Panc1 (cell line): ENCODE measurements around the gene TMSB15C.
A peak's percentile ranks its signal among the peaks of the same experiment; 100 is the strongest.

Experiments used
- SIN3A ChIP-seq: IDR thresholded peaks from 2 replicates; pipeline ENCODE4 v1.6.1; 2012; ENCODE audit warnings: low read depth, mild to moderate bottlenecking, low read length, moderate library complexity, borderline replicate concordance; ENCODE audit not compliant: insufficient read depth
- TCF7L2 ChIP-seq: IDR thresholded peaks from 2 replicates; pipeline ENCODE4 v1.6.1; 2011; ENCODE audit warnings: mild to moderate bottlenecking, low read depth, low read length, inconsistent platforms
- TF ChIP-seq, protein P1 (sequence below): fragments of 450-650 bp; IDR thresholded peaks from 2 replicates; pipeline ENCODE4 v1.5.1; 2017; ENCODE audit warnings: mild to moderate bottlenecking

DNA sequence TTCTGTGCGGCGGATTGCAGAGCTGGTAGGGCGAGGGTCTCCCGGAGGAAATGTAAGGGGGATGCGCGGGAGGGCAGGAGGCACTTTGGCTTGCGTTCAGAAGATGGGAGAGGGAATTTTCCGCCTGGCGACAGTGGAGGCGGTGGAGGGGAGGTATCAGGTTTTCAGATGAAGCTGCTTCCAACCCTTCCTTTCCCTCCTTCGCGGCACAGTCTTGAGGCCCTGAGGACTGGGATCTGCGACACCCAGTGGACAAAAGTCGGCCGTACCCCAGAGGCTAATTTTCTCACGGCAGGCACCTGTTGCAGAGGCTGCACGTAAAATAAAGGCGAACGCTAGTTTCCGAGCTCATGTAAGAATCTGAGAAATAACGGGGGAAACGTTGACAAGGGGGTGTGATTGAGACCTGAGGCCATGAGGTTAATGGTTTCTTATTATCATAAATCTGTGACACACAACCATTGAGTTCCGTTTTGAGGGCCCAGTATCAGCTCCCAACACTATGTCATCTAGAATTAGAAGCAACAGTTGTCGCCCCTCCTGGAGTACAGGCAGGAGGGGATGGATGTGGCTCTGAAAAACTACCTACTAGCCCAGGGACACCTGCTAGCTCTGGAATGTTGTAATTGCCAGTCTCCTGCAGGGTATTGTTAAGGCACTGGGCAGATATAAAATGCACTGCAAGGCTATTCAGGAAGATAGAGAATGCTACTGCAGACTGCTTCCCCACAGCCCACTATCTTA is 37.4 kb upstream of the TMSB15C start:
- TF ChIP-seq, protein P1, sequence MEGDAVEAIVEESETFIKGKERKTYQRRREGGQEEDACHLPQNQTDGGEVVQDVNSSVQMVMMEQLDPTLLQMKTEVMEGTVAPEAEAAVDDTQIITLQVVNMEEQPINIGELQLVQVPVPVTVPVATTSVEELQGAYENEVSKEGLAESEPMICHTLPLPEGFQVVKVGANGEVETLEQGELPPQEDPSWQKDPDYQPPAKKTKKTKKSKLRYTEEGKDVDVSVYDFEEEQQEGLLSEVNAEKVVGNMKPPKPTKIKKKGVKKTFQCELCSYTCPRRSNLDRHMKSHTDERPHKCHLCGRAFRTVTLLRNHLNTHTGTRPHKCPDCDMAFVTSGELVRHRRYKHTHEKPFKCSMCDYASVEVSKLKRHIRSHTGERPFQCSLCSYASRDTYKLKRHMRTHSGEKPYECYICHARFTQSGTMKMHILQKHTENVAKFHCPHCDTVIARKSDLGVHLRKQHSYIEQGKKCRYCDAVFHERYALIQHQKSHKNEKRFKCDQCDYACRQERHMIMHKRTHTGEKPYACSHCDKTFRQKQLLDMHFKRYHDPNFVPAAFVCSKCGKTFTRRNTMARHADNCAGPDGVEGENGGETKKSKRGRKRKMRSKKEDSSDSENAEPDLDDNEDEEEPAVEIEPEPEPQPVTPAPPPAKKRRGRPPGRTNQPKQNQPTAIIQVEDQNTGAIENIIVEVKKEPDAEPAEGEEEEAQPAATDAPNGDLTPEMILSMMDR: peak; percentile 83
- TF ChIP-seq SIN3A: no peak
- TF ChIP-seq TCF7L2: no peak
